Measurements from ENCODE around the gene SLC12A7. TPM values are rescaled to one million over a fixed set of nuclear protein-coding genes. Genes with fewer than 3 reads are reported as not detected.
A peak's percentile ranks its signal among the peaks of the same experiment; 100 is the strongest.

The SLC12A7 gene
- total and polyA plus RNA-seq, 9 of the 15 experiments (the other 6 are each of a cell fraction or from before 2014, with no cell fraction given), result 0.01 to 3.1 (median 0.56) TPM

- no peak for TF ChIP-seq E2F8 (IDR thresholded peaks at IDR 0.05; ENCODE audit: low read depth, partially characterized antibody)
- no peak for TF ChIP-seq THRAP3 (IDR thresholded peaks at IDR 0.05; ENCODE audit: borderline replicate concordance)
- TF ChIP-seq ZBTB40 (IDR thresholded peaks at IDR 0.05), result no peak
- TF ChIP-seq ZBTB40 (CRISPR knock-in tag; IDR thresholded peaks at IDR 0.05), result no peak
- TF ChIP-seq ARID4B (CRISPR knock-in tag; IDR thresholded peaks at IDR 0.05), result peak; percentile 39; the same call in 1 of the 2 replicates
- TF ChIP-seq BCLAF1 (IDR thresholded peaks at IDR 0.05; ENCODE audit: borderline replicate concordance in 1 of 2, control insufficient read depth in 1 of 2, low read depth in 2 of 2, low read length in 1 of 2), result no peak
Observed at GRCh38 chr5:1111727-1112289, at the start of gene SLC12A7 (continued).

All from K562 (cell line).